Stomach (tissue), 9 donors: ENCODE results near the gene GDPD1. TPM values are rescaled to one million over a fixed set of nuclear protein-coding genes. Genes with fewer than 3 reads are reported as not detected.

ENCODE experiments used
- DNase-seq, 2 donors: peaks; one replicate each; pipeline versions ENCODE4 v3.0.0 to v3.0.0-alpha.2; 2013 to 2019
- H3K27ac ChIP-seq, 5 donors: fragments of 200-600 bp in 4 of 5; sonication (generic) in 4 of 5; one replicate each; pipeline ENCODE4 v1.5.1; 2013 to 2019; ENCODE audit warnings: mild to moderate bottlenecking in 1 of 5, moderate library complexity in 1 of 5
- H3K27me3 ChIP-seq, 3 donors: fragments of 200-600 bp; sonication (generic); one replicate each; pipeline ENCODE4 v1.5.1; 2017 to 2019; ENCODE audit warnings: mixed run types in 1 of 3
- H3K36me3 ChIP-seq, 4 donors: fragments of 200-600 bp; sonication (generic); 1 replicate in 3 of 4; 2 replicates in 1 of 4; pipeline ENCODE4 v1.5.1; 2016 to 2019
- H3K4me1 ChIP-seq, 4 donors: fragments of 200-600 bp; sonication (generic); one replicate each; pipeline ENCODE4 v1.5.1; 2016 to 2019
- H3K4me3 ChIP-seq, 4 donors: fragments of 200-600 bp; sonication (generic) in 3 of 4; one replicate each; pipeline ENCODE4 v1.5.1; 2016 to 2019; ENCODE audit warnings: mild to moderate bottlenecking in 1 of 4
- H3K9me3 ChIP-seq, 4 donors: fragments of 200-600 bp; sonication (generic); one replicate each; pipeline ENCODE4 v1.5.1; 2016 to 2019
- EP300 ChIP-seq: sonication (generic); formaldehyde crosslinking; IDR thresholded peaks from one replicate; pipeline ENCODE4 v1.6.1; 2017; ENCODE audit warnings: antibody characterized with exemption
- POLR2A ChIP-seq, 4 donors: fragments of 450-650 bp; IDR thresholded peaks; one replicate each; pipeline ENCODE4 v1.6.1; 2016; ENCODE audit warnings: antibody characterized with exemption in 4 of 4, control low read depth in 2 of 4, mild to moderate bottlenecking in 1 of 4, moderate library complexity in 1 of 4
- POLR2AphosphoS5 ChIP-seq, 3 donors: sonication (generic); formaldehyde crosslinking; IDR thresholded peaks; one replicate each; pipeline ENCODE4 v1.6.1; 2016; ENCODE audit warnings: antibody characterized with exemption in 3 of 3
- WGBS, 5 donors: extraction: QIAGEN DNeasy Blood & Tissue Kit in 3 of 5; methylation state at CpG; one replicate each; pipeline versions ENCODE4 v1.1.5 to v1.1.7; 2013 to 2018; 5-methylcytosine and 5-hydroxymethylcytosine counted together
- intact Hi-C: fragments of 100-400 bp; cut with DNase I; formaldehyde crosslinking; loops from one replicate; pipeline ENCODE4 v1.15.1; 2023; ENCODE audit warnings: low total_unique reads
- polyA plus RNA-seq, 3 donors: library from polyadenylated mRNA; stranded (reverse); fragments of 200-250 nt; gene quantifications; one replicate each; pipeline ENCODE4 v1.2.3, GENCODE V29; 2013
- total RNA-seq, 5 donors: library from RNA; depleted of rRNA; stranded (reverse); fragments of >200 nt; gene quantifications; one replicate each; pipeline versions ENCODE4 v1.1.0 to v1.2.3, GENCODE V29; 2014 to 2016
- TF ChIP-seq, protein P1 (sequence below), 7 experiments: fragments of 450-650 bp in 4 of 7; fragments of 200-600 bp in 3 of 7; sonication (generic) in 3 of 7; IDR thresholded peaks; one replicate each; pipeline ENCODE4 v1.5.1; 2016 to 2019; ENCODE audit warnings: antibody characterized with exemption in 7 of 7, control low read depth in 2 of 7, mild to moderate bottlenecking in 1 of 7
- donor health status: healthy with polysubstance abuse.
- donor health status: Bipolar disorder and iron deficiency.
- donor health status: healthy.

Gene GDPD1
- total and polyA plus RNA-seq, 8 donors: 0.40 to 8.6 (median 1.8) TPM; not detected in 2

DNA sequence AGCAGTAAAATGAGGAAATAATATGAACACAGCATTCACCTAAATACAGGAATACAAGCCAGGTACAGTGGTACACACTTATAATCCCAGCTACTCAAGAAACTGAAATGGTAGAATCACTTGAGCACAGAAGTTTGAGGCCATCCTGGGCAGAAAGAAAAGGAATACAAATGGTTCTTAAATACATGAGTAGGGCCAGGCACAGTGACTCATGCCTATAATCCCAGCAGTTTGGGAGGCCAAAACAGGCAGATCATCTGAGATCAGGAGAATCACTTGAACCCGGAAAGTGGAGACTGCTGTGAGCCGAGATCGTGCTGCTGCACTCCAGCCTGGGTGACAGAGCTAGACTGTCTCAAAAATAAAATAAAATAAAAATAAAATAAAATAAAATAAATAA lies 33.5 kb upstream of the GDPD1 start:
- H3K4me3 ChIP-seq: no peak overlapping the region
- 85 to 93% (median 90%) methylated on average over 3 of the region's 3 CpGs for WGBS, 5 donors
- no peak overlapping the region for H3K27ac ChIP-seq
- TF ChIP-seq EP300 (no peak), POLR2AphosphoS5 (IDR thresholded peaks at IDR 0.05) (no peak), POLR2A (IDR thresholded peaks at IDR 0.05) (no peak)
- TF ChIP-seq, protein P1, sequence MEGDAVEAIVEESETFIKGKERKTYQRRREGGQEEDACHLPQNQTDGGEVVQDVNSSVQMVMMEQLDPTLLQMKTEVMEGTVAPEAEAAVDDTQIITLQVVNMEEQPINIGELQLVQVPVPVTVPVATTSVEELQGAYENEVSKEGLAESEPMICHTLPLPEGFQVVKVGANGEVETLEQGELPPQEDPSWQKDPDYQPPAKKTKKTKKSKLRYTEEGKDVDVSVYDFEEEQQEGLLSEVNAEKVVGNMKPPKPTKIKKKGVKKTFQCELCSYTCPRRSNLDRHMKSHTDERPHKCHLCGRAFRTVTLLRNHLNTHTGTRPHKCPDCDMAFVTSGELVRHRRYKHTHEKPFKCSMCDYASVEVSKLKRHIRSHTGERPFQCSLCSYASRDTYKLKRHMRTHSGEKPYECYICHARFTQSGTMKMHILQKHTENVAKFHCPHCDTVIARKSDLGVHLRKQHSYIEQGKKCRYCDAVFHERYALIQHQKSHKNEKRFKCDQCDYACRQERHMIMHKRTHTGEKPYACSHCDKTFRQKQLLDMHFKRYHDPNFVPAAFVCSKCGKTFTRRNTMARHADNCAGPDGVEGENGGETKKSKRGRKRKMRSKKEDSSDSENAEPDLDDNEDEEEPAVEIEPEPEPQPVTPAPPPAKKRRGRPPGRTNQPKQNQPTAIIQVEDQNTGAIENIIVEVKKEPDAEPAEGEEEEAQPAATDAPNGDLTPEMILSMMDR (IDR thresholded peaks at IDR 0.05): no peak
- H3K27me3 ChIP-seq: no peaks in the 10 kb centered on the region
- DNase-seq: no peak
- H3K36me3 ChIP-seq: no peaks in the 10 kb centered on the region
- intact Hi-C loops: no loop called here
- H3K4me1 ChIP-seq: no peaks in the 10 kb centered on the region
- no peaks in the 10 kb centered on the region for H3K9me3 ChIP-seq

DNA sequence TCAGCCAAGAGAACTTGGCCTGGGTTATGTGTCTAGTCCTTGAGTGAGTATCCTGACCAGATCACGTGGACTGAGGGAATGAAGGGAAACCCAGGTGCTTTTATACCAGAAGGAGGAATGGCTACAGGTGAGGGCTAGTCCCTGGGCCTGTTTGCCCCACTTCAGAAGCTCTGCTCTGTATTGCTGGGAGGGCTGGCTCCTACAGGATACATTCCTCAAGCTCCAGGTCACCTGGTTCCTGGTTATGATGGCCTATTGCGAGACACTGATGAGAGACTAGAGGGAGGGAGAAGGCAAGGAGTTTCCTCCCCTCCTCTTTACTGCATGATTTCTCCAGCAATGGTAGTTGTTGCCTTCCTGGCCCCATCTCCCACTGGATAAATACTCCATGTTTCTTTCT lies 29.5 kb upstream of the GDPD1 start:
- intact Hi-C loops: no loop called here

DNA sequence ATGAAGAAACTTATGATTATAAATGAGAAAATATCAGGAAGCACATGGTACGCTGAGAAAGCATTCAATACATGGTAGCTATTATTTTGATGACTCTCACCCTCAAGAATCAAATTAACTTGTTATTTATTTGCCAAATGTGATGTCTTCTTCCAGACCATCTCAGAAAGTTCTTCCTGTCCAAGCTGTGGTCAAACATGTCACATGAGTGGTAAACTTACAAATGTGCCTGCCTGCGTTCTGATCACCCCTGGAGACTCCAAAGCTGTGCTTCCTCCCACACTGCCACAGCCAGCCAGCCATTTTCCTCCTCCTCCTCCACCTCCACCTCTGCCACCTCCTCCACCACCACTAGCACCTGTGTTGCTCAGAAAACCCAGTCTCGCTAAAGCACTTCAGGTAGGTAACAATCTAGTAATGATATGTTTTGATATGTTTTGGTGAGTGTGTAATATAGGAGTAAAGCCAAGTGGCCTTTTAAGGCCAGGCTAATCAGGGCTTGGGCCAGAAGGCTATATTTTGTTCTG lies 26.9 kb upstream of the GDPD1 start:
- 90 to 98% (median 94%) methylated on average over 3 of the region's 3 CpGs for WGBS, 5 donors
- H3K36me3 ChIP-seq: peaks cover 0 to 24% (median 0%) of the 10 kb centered on the region in 4 donors
- DNase-seq: no peak
- H3K4me1 ChIP-seq: no peaks in the 10 kb centered on the region
- H3K9me3 ChIP-seq: no peaks in the 10 kb centered on the region
- TF ChIP-seq, protein P1 (IDR thresholded peaks at IDR 0.05): no peak
- no peak for TF ChIP-seq POLR2A (IDR thresholded peaks at IDR 0.05)
- TF ChIP-seq EP300: no peak
- no peak for TF ChIP-seq POLR2AphosphoS5 (IDR thresholded peaks at IDR 0.05)
- no peaks in the 10 kb centered on the region for H3K27me3 ChIP-seq
- no peak overlapping the region for H3K4me3 ChIP-seq
- intact Hi-C loops: no loop called here
- no peak overlapping the region for H3K27ac ChIP-seq

More for the DNA sequence above, 29.5 kb upstream of the GDPD1 start:
- H3K27me3 ChIP-seq: no peaks in the 10 kb centered on the region
- H3K4me3 ChIP-seq: no peak overlapping the region
- H3K36me3 ChIP-seq: peaks cover 0 to 17% (median 0%) of the 10 kb centered on the region in 4 donors
- H3K4me1 ChIP-seq: no peaks in the 10 kb centered on the region
- no peak for DNase-seq
- WGBS, 5 donors: 88 to 98% (median 93%) methylated on average over 2 of the region's 2 CpGs
- H3K9me3 ChIP-seq: no peaks in the 10 kb centered on the region
- TF ChIP-seq POLR2A (IDR thresholded peaks at IDR 0.05) (no peak), EP300 (no peak), POLR2AphosphoS5 (IDR thresholded peaks at IDR 0.05) (no peak)
- TF ChIP-seq, protein P1 (IDR thresholded peaks at IDR 0.05): no peak
- H3K27ac ChIP-seq: no peak overlapping the region

DNA sequence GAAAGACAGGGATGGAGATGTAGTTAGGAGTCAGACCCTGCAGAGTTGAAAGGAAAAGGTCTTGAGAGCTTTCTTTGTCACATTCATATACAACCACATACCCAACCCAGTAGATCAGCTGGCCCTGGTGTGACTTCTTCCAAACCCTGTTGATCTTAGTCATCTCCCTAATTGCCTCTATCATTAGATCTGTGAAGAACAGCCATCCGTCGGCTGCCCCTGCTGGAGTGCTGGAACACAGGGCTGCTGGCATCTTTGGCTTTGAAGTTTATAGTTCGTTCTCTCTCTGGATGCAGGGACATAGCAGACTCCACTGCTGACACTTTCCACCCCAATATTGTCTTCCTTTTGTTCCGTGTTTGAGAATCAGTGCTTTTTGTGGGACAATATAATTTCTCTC lies 20.9 kb upstream of the GDPD1 start:
- 91 to 98% (median 96%) methylated on average over 4 of the region's 4 CpGs for WGBS, 5 donors

More for the DNA sequence above, 20.9 kb upstream of the GDPD1 start:
- no peak for TF ChIP-seq POLR2A (IDR thresholded peaks at IDR 0.05)
- TF ChIP-seq, protein P1 (IDR thresholded peaks at IDR 0.05): no peak
- no peak for TF ChIP-seq EP300
- TF ChIP-seq POLR2AphosphoS5 (IDR thresholded peaks at IDR 0.05): no peak
- intact Hi-C loops: no loop called here
- Histone ChIP-seq H3K27me3 (no peaks in the 10 kb centered on the region), H3K36me3 (peaks cover 0 to 11% (median 0%) of the 10 kb centered on the region in 4 donors), H3K9me3 (no peaks in the 10 kb centered on the region), H3K4me1 (no peaks in the 10 kb centered on the region), H3K4me3 (no peak overlapping the region), H3K27ac (no peak overlapping the region)
- no peak for DNase-seq
